ENCODE data around the gene TAGLN.

GRCh38 chr11:117172724-117173421, 26.3 kb upstream of the TAGLN start:
- no peak for TF ChIP-seq PHF8 (IDR thresholded peaks at IDR 0.05; ENCODE audit: borderline replicate concordance, low read depth)
- TF ChIP-seq EP300 (IDR thresholded peaks at IDR 0.05): no peak

Measured in A549 (cell line).